Measurements from ENCODE around the gene SLC16A7.

DNA sequence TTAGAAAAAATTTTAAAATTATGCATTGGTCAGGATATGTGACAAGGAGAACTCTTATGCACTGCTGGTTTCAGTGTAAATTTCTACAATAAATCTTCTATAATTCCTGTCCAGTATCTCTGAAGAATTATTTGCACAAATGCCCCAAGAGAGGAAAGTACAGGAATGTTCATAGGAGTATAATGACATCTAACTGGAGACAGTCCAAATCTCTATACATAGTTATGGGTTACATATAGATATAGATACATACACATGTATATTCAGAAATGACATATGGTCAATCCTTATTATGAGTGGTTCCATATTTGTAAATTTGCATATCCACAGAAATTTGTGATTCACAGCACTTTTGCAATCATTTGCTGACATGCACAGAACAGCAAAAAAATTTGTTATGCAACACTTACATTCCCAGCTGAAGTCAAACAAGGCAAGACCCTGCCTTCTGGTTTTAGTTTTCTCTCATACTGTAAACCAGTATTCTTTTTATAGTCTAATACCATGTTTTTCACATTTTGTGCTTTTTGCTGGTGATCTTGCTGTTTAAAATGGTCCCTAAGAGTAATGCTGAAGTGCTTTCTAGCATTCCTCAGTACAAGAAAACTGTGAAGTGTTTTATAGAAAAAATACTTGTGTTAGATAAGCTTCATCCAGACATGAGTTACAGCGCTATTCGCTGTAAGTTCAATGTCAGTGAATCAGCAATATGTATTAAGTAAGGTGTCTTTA is 103.8 kb downstream of the SLC16A7 start:
- TF ChIP-seq, protein P1, sequence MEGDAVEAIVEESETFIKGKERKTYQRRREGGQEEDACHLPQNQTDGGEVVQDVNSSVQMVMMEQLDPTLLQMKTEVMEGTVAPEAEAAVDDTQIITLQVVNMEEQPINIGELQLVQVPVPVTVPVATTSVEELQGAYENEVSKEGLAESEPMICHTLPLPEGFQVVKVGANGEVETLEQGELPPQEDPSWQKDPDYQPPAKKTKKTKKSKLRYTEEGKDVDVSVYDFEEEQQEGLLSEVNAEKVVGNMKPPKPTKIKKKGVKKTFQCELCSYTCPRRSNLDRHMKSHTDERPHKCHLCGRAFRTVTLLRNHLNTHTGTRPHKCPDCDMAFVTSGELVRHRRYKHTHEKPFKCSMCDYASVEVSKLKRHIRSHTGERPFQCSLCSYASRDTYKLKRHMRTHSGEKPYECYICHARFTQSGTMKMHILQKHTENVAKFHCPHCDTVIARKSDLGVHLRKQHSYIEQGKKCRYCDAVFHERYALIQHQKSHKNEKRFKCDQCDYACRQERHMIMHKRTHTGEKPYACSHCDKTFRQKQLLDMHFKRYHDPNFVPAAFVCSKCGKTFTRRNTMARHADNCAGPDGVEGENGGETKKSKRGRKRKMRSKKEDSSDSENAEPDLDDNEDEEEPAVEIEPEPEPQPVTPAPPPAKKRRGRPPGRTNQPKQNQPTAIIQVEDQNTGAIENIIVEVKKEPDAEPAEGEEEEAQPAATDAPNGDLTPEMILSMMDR (IDR thresholded peaks at IDR 0.05), result no peak
- no peak for TF ChIP-seq POLR2A (IDR thresholded peaks at IDR 0.05; ENCODE audit: low read depth)
- TF ChIP-seq POLR2AphosphoS5 (IDR thresholded peaks at IDR 0.05), result peak in 1 of 2 donors; percentile 34
